ENCODE measurements around the gene MYCN.
A peak's percentile ranks its signal among the peaks of the same experiment; 100 is the strongest.
"Not testable (repeated sequence)": the region's sequence is repeated elsewhere in the genome, so short reads cannot be mapped to it uniquely, and the experiment has no call there.

The MYCN gene

DNA sequence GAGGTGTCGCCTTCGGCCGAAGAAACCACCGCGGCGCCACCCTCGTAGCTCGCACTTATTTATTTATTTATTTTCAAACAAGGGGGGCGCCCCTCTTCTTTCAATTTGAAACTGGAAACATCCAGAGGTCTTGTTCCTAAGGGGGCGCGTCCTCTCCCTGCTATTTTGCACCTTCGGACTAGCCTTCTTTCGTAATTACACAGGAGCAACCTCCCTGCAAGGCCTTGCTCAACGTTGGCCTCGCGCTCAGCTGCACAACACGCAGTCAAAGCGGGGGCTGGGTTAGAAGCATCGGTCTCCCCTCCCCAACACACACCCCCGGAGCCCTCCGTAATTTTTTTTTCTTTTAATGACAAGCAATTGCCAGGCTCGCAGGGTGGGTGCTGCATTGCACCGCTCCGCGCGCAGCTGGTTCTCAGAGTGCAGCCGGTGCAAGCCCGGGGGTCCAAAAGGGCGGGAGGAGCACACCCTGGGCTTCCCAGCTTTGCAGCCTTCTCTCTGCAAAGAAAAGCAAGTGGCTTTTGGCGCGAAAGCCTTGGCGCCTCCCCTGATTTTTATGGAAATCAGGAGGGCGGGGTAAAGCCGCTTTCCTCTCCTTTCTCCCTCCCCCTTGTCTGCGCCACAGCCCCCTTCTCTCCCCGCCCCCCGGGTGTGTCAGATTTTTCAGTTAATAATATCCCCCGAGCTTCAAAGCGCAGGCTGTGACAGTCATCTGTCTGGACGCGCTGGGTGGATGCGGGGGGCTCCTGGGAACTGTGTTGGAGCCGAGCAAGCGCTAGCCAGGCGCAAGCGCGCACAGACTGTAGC lies at the start of gene MYCN:
Gene MYCN, plus strand, starts transcription at position 697 of the 807 bp plus-strand sequence. CDS start 1,515 bp downstream, outside the sequence.
- DNase-seq = peak; percentile 92

DNA sequence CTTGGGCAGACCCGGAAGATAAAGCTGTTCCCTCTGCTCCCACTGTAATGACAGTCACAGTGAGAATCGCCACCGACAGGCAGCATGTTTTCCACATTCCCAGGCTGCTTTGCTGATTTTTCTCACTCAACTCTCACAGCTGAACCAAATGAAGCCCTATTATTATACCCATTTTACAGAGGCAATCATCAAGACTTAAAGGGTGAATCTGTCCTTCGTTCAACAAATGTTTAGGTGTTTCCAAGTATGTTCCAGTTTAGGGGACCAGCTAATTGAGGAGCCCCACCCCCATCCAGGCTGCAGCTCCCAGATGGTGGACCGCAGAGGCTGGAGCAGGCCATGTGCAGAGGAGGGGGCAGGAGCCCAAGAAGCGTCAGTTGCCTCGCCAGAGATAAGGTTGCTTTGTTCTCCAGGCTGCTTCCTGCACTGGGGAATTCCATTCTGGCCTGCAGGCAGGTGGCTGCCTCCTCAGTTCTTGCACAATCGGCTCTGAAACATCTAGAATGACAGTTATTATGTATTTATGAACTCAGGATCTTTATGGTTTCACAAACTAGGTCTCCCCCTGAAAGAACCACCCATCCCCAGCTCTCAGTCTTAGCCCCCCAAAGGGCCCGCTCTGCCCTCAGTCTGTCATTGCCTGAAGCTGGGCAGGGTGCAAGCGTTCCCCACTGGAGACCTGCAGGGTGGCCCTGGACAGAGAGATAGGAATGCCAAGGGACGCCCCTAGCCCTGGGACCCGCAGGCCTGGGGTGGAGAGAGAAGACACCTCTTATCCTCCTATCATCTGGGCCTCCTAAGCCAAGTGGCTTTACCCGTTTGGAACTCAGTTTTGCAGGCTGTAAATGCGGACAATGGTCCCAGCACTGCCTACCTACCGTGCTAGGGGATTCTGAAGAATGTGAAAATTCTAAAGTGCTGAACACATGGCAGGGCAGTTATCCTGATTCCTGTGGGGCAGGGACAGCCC lies 49.1 kb upstream of the MYCN start:
- DNase-seq = no peak

DNA sequence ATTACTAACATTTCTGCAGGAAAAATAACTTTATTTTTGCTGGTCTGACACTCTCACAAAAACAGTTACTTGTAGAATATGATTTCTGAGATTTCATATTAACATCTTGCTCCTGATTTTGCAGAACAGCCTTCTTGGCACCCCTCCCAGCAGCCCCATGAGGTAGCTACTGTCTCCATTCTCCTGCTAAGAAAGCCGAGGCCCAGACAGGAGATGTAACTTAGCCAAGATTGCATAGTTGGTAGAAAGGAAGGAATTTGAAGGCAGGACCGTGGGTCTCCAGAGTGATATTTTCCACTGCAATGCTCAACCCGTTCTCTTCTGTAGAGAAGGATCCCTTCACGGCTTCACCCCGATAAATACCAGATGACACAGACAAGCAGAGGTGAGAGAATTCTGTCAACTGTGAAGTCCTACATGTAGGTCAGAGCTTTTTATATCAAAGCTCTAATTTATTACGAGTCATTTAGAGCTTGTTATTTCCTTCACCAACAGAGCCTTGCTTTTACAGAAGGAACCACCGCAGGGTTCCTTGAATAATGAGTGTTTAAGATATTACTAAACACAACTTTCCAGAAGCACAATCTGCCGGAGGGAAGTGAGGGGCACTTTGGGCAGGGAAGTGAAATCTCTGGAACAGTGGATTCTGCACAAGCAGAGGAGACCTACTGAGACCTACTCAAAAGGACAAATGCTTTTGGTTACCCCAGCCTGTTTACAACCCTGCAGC lies 48.0 kb upstream of the MYCN start:
- DNase-seq = no peak

DNA sequence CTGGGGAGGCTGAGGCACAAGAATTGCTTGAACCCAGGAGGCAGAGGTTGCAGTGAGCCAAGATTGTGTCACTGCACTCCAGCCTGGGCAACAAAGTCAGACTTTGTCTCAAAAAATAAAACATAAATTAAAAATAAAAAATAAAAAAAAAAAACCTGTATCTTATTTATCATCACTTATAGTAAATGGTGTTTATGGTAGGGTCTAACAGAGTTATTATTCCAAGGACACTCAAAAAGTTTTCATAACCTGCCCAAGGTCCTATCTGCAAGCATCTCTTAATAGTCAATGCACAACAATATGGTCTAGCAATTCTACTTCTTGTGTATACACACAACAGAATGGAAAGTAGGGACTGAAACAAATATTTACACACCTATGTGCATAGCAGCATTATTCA lies 47.3 kb upstream of the MYCN start:
- no peak for DNase-seq

DNA sequence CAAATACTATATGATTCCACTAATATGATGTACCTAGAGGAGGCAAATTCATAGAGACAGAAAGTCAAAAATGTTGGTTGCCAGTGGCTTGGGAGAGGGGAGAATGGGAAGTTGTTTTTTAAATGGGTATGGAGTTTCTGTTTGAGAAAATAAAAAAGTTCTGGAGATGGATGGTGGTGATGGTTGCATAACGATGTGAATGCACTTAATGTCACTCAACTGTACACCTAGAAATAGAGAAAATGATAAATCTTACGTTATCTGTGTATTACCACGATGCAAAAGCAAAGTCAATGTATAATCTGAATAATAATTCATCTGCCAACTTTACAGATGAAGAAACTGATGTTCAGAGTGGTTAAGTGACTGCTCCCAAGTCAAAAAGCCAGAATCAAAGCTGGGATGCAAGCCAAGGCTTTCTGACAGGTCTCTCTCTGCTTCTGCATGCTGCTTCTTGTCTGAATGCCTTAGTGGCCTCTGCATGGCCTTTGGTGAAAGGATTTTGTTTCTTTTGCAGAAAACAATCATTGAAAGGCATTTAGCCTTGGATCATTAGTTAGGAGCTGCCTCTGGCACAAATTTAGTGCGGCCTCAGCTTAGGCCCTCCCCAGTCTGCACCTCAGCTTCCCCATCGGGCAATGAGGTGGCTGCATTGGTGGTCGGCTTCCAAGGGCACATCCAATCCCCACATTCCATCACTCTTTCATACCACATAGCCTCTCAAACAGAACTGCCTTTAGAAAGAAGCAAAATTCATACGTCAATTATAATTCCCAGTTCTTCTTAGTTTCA lies 46.5 kb upstream of the MYCN start:
- DNase-seq = no peak

DNA sequence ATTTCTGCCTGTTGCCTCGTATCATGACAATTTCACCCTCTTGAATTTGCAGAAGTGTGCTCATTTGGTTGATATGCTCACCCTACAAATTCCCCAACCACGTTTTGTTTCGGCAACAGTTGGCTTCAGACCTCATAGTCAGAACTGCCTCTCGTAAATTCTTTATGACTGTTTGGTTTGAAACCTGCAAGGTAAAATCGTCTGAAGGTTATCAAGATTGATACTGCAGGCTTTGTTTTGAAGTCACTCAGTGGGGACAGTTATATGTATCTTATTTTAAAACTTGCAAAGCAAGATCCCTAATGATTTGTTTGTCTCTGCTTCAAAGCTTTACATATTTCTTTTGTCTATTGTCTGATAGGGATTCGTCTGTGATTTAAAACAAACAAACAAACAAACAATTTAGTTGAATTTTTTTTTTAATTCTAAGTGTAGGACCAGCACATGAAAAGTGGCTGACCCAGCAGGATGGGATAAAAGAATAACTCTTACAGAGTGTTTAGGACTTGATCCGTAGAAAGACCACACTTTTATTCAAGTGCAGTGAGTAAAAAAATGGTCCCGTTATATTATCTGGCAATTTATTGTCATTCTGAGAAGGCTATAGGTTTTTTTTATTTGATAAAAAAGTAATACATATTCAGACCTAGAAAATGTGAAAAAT lies 45.7 kb upstream of the MYCN start:
- DNase-seq = no peak

DNA sequence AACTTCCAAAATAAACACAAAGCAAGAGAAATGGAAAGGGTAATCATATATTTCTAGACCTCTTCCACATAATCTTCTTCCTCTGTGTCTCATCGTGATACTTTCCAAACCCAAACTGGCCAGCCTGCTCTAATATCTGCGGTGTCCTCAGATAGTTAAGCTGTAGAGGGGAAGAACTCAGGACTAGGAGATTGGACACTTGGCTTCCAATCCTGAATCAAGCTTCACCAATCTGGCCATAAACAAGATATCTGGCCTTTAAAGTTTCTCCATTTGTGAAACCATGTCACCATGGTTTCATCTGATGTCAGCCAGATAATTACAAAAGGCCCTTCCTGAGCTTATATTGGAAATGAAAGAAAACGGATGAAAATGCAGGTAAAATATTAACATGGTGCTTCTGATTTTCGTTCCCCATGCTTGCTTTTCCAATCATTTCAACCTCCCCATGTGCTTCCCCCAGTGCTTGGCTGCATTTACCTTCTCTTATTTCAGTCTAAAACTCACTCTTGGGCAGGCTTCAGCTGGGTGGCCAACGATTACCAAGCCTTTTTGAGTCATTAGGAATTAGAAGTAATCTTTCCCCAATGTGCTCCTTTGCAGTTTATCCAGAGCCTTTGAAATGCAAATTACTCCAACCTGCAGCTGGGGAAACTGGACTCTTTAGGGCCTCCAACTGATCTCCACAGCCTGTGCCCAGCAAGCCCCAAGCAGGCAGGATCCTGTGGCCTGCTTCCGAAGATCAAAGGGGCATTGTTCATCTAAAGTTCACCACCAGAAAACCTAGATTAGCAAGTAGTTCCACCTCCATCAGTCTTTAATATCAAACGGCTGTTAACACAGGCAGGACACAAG lies 44.5 kb upstream of the MYCN start:
- no peak for DNase-seq

DNA sequence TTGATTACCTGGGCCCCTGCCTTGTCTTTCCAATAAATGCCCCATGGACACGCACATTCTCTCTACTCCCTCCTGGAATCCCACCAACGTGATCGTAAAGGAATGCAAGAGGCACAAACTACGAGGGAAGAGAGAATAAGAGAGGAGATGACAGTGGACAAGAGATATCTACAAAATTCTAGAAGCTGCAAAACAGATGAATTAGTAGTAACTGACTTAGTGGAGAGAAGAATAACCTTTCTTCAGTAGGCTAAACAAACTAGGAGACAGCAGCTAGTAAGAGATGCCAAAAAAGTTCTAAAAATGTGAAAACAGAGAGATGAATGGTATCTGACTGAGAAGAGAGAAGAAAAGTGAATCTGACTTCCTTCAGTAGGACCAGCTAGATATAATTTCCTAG lies 43.5 kb upstream of the MYCN start:
- no peak for DNase-seq

DNA sequence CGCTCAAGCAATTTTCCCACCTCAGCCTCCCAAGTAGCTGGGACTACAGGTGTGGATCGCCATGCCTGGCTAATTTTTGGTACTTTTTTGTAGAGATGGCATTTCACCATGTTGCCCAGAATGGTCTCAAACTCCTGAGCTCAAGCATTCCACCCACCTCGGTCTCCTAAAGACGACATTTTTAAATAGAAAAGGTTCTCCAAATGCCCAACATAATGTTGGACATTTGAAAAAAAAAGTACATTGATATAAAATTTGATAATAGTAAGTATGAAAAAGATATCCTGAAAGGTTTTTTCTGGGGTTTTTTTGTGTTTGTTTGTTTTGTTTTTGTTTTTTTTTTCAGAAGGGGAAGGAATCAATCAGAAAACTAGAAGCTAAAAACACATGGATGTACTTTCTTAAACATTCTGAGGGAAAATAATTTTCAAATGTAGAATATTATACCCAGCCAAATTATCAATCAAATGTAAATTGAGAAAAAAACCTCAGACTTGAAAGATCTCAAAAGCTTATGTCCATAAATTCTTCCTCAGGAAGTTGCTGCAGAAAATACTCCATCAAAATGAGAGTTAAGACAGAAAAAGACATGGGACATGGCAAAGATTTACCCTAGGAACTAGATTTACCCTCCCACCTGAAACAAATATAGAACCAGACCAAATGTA lies 42.8 kb upstream of the MYCN start:
- no peak for DNase-seq

DNA sequence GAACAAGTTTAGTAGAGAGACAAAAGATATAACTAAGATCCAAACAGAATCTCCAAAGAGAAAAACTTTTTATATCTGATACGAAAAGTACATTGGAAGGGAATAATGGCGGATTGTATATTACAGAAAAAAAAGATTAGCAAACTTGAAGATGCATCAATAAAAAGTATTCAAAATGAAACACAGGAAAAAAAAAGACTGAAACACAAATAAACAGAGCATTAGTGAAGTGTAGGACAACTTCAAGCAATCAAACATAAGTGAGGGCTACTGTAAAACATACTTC lies 41.1 kb upstream of the MYCN start:
- DNase-seq = no peak

DNA sequence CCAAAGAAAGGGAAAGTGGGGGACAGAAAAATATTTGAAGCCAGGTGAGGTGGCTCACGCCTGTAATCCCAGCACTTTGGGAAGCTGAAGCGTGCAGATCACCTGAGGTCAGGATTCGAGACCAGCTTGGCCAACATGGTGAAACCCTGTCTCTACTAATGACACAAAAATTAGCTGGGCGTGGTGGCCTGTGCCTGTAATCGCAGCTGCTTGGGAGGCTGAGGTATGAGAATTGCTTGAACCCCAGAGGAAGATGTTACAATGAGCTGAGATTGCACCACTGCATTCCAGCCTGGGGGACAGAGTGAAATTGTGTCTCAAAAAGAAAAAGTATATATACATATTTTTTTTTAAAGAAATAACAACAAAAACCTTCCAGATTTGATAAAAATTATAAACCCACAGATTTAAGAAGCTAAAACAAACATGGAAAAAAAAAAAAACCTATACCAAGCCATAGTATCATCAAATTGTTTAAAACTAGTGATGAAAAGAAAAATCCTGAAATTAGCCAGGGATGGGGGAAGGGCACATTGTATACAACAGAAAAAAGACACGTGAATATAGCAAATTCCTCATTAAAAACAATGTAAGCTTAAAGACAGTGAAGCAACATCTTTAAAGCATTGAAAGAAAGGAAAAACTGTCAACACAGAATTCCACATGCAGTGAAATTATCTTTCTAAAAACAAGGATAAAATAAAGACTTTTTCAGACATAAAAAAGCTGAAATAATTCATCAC lies 40.4 kb upstream of the MYCN start:
- DNase-seq = no peak

DNA sequence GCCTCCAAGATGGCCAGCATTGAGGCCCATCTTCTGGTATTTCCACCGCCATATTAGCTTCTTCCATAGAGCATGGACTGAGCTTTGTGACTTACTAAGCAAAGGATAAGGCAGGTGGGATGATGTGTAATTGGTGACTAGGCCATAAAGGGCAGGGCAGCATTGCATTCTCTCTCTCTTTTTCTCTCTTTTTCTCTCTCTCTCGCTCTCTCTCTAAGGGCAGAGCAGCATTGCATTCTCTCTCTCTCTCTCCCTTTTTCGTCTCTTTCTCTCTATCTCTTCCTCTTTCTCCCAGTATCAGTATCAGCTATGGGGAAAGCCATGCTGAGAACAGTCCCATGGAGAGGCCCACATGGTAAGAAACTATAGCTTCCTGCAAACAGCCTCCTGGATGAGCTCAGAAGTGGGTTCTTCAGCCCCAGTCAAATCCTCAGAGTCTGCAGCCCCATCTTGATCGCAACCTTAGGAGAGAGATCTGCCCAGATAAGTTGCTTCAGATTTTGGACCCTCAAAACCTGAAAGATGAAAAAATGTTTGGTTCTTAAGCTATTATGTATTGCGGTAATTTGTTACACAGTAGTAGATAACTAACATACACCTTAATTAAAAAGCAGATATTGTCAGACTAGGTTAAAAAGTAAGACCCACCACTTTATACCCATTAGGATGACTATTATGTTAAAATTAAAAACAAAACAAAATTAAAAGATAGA lies 39.1 kb upstream of the MYCN start:
- no peak for DNase-seq

DNA sequence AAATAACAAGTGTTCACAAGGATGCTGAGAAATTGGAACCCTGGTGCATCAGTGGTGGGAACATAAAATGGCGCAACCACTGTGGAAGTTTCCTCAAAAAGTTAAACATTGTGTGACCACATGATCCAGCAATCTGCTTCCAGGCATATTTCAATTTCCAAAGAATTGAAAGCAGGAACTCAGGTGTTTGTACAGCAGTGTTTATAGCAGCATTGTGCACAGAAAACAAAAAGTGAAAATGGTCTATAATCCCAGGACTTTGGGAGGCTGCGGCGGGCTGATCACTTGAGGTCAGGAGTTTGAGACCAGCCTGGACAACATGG lies 38.6 kb upstream of the MYCN start:
- DNase-seq = no peak

DNA sequence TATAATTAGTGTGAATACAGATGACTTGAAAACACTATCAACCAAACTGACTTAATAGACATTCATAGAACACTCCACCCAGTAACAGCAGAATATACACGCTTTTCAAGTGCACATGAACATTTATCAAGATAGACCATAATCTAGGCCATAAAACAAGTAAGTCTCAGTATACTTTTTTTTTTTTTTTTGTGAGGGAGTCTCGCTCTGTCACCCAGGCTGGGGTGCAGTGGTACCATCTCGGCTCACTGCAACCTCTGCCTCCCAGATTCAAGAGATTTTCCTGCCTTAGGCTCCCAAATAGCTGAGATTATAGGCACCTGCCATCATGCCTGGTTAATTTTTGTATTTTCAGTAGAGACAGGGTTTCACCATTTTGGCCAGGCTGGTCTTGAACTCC lies 36.4 kb upstream of the MYCN start:
- not testable (repeated sequence) for DNase-seq

DNA sequence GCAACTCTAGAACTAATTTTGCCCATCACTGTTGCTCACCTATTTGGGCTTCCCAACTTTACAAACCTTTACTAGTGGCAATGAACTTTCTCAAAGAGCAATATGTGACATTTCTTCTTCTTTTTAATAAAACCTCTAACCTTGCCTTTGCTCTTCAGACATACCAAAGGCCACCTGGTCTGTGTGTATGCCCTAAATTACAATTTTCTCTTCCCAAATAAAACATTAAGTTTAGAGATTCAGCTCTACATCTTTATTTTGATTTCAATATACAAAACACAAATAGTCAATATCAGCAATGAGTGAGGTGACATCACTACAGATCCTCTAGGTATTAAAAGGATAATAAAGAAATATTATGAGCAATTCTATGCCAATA lies 35.1 kb upstream of the MYCN start:
- DNase-seq = no peak

DNA sequence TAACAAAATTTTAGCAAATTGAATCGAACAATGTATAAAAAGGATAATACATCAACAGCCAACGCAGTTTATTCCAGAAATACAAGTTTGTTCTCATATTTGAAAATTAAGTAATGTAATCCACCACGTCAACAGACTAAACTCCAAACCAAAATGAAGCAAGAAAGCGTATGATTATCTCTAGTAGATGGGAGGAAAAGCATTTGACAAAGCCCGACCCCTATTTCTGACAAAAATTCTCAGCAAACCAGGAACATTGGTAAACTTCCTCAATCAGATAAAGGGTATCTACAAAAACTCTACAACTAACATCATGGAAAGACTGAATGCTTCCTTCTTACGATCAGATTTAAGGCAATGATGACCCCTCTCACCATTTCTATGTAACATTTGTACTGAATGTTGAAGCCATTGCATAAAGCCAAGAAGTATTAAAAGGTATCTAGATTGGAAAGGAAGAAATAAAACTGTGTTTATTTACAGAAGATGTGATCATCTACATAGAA lies 34.3 kb upstream of the MYCN start:
- no peak for DNase-seq

DNA sequence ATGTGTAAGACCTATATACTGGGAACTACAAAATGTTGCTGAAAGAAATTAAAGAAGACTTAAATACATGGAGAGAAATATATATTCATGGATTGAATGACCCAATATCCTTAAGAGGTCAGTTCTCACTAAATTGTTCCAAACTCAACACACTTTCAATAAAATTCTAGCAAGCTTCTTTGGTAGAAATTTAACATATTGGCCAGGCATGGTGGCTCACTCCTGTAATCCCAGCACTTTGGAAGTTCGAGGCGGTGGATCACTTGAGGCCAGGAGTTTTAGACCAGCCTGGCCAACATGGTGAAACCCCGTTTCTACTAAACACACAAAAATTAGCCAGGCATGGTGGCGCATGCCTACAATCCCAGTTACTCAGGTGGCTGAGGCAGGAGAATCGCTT lies 33.6 kb upstream of the MYCN start:
- DNase-seq = no peak

DNA sequence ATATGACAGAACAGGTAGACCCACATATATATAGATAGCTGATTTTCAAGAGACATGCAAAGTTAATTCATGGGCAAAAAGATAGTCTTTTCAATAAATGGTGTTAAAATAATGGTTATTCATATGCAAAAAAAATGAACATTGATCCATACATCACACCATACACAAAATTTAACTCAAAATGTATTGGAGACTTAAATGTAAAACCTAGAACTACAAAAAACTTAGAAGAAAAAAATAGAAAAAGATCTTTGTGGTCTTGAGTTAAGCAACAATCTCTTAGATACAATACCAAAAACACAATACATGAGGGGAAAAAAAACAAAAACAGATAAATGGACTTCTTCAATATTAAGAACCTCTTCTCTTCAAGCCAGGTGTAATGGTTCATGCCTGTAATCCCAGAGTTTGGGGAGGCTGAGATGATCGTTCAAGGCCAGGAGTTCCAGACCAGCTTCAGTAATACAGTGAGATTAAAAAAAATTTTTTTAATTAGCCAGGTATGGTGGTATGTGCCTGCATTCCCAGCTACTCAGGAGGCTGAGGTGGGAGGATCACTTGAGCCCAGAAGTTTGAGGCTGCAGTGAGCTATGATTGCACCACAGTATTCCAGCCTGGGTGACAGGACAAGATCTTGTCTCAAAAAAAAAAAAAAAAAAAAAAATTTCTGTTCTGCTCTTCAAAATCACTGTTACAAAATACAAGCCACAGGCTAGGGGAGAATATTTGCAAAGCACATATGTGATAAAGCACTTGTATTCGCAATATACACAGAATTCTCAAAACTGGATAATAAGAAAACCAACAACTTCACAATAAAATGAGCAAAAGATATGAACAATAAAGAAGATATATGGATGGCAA lies 32.7 kb upstream of the MYCN start:
- DNase-seq = no peak
